ENCODE results near the gene PREPL. TPM values are rescaled to one million over a fixed set of nuclear protein-coding genes. Genes with fewer than 3 reads are reported as not detected.
A peak's percentile ranks its signal among the peaks of the same experiment; 100 is the strongest.

The PREPL gene
- total RNA-seq (10 to 100 TPM; 41.5 to 52.6 (median 48.1) TPM), polyA plus RNA-seq (10 to 100 TPM in 2 of 3 donors, 1 to 10 TPM in 1; 6.6 to 14.6 (median 10.2) TPM)

- H3K4me1 ChIP-seq, result peaks cover 0 to 38% (median 27%) of the 10 kb centered on the region in 4 donors
- TF ChIP-seq, protein P1, sequence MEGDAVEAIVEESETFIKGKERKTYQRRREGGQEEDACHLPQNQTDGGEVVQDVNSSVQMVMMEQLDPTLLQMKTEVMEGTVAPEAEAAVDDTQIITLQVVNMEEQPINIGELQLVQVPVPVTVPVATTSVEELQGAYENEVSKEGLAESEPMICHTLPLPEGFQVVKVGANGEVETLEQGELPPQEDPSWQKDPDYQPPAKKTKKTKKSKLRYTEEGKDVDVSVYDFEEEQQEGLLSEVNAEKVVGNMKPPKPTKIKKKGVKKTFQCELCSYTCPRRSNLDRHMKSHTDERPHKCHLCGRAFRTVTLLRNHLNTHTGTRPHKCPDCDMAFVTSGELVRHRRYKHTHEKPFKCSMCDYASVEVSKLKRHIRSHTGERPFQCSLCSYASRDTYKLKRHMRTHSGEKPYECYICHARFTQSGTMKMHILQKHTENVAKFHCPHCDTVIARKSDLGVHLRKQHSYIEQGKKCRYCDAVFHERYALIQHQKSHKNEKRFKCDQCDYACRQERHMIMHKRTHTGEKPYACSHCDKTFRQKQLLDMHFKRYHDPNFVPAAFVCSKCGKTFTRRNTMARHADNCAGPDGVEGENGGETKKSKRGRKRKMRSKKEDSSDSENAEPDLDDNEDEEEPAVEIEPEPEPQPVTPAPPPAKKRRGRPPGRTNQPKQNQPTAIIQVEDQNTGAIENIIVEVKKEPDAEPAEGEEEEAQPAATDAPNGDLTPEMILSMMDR (IDR thresholded peaks at IDR 0.05), result no peak
- peak; percentile 73 to 88 (median 81) for TF ChIP-seq POLR2AphosphoS5 (IDR thresholded peaks at IDR 0.05)
- TF ChIP-seq EP300 (IDR thresholded peaks at IDR 0.05), result peak in 2 of 4 donors; percentile 41 to 66
- TF ChIP-seq POLR2A (IDR thresholded peaks at IDR 0.05), result peak; percentile 48 to 60
- peak; percentile 99 for DNase-seq
- WGBS, 2 donors, result 0% methylated on average over 57 of the region's 57 CpGs
- no peaks in the 10 kb centered on the region for H3K36me3 ChIP-seq
- peak within 1 kb of the TSS; percentile 86 to 95 (median 91) for H3K27ac ChIP-seq
- H3K27me3 ChIP-seq, result no peaks in the 10 kb centered on the region
- H3K4me3 ChIP-seq, result peak within 1 kb of the TSS; percentile 82 to 98 (median 92)
- H3K9me3 ChIP-seq, result no peaks in the 10 kb centered on the region
- intact Hi-C loops (cut with DNase I), result loop anchor here (2.0 to 10.0 kb wide), 4 partner anchors 117 to 364 kb away; partner anchors contain the start of genes LRPPRC and PPM1B
These were observed at the start of gene PREPL, which contains the start of gene CAMKMT for GRCh38 chr2:44361330-44362206. Gene PREPL (minus strand): TSS chr2:44361494. CDS start chr2:44346342, 15,152 bp downstream. Gene CAMKMT (plus strand): TSS chr2:44361947.

GRCh38 chr2:44398243-44398897 is 37.1 kb upstream of the PREPL start:
- Histone ChIP-seq H3K36me3 (no peaks in the 10 kb centered on the region), H3K4me3 (no peak overlapping the region), H3K27ac (no peak overlapping the region), H3K4me1 (no peaks in the 10 kb centered on the region), H3K27me3 (no peaks in the 10 kb centered on the region), H3K9me3 (no peaks in the 10 kb centered on the region)
- TF ChIP-seq, protein P1 (IDR thresholded peaks at IDR 0.05), result no peak
- no peak for TF ChIP-seq EP300 (IDR thresholded peaks at IDR 0.05)
- no peak for TF ChIP-seq POLR2AphosphoS5 (IDR thresholded peaks at IDR 0.05)
- no peak for TF ChIP-seq POLR2A (IDR thresholded peaks at IDR 0.05)
- intact Hi-C loops (cut with DNase I), result no loop called here
- WGBS, 2 donors, result 86 to 91% methylated on average over 6 of the region's 6 CpGs
- DNase-seq, result no peak

DNA sequence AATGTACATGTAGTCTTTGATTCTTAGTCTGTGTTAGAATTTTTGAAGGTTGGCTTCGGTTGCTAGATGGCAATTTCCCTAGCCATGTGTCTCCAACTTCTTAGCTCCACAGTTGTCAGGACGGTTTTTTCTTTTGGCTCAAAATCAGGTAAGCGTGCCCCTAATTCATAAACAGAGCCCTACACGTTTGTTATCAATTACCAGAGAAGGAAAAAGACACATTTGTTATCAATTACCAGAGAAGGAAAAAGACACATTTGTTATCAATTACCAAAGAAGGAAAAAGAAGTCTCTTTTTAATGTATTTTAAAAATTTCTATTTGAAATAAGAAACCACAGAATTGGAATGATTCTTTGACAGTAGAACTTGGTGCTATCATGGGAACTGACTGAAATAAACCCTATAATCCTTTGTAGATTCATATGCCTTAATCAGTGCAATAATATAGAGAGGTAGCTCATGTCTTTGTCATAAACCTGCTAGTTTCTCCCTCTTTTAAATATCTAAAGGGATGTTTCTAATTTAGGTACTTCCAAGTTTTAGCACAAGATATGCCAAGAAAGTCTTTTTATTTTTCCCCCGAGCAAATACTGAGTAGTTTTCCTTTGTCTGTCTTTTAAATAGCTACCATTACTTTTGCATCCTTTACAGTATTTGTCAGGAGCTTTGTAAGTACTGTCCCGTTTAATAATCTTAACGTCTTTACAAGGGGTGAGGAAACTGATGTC is 36.3 kb upstream of the PREPL start:
- Histone ChIP-seq H3K4me3 (no peak overlapping the region), H3K4me1 (no peaks in the 10 kb centered on the region), H3K9me3 (no peaks in the 10 kb centered on the region), H3K36me3 (no peaks in the 10 kb centered on the region), H3K27ac (no peak overlapping the region), H3K27me3 (no peaks in the 10 kb centered on the region)
- intact Hi-C loops (cut with DNase I), result no loop called here
- 54 to 59% methylated on average over 7 of the region's 7 CpGs for WGBS, 2 donors
- no peak for DNase-seq
- TF ChIP-seq EP300 (IDR thresholded peaks at IDR 0.05) (no peak), POLR2A (IDR thresholded peaks at IDR 0.05) (no peak), POLR2AphosphoS5 (IDR thresholded peaks at IDR 0.05) (no peak)
- TF ChIP-seq, protein P1 (IDR thresholded peaks at IDR 0.05), result no peak

GRCh38 chr2:44392338-44392943 is 31.1 kb upstream of the PREPL start:
- 57 to 65% methylated on average over 3 of the region's 3 CpGs for WGBS, 2 donors
- no peak for DNase-seq
- no peak for TF ChIP-seq POLR2AphosphoS5 (IDR thresholded peaks at IDR 0.05)
- no peak for TF ChIP-seq EP300 (IDR thresholded peaks at IDR 0.05)
- TF ChIP-seq, protein P1 (IDR thresholded peaks at IDR 0.05), result peak in 2 of 4 experiments; percentile 16 to 44

More at GRCh38 chr2:44392338-44392943, 31.1 kb upstream of the PREPL start:
- Histone ChIP-seq H3K27me3 (no peaks in the 10 kb centered on the region), H3K27ac (no peak overlapping the region), H3K4me3 (no peak overlapping the region), H3K4me1 (no peaks in the 10 kb centered on the region), H3K9me3 (no peaks in the 10 kb centered on the region), H3K36me3 (no peaks in the 10 kb centered on the region)
- intact Hi-C loops (cut with DNase I), result loop anchor here (5.0 kb wide), 1 partner anchor 565 kb away; no protein-coding TSS in a partner anchor
